HCT116 (cell line): ENCODE results near the gene ATG4B. TPM values are rescaled to one million over a fixed set of nuclear protein-coding genes. Genes with fewer than 3 reads are reported as not detected.

ENCODE experiments used
- ATAC-seq: fragments of 200-7000 bp; cut with Tn5 transposase; 2 replicates; pipeline ENCODE4 v1.9.1; 2020; ENCODE audit warnings: mild to moderate bottlenecking, moderate library complexity
- BruUV-seq: library from RNA; stranded (reverse); fragments of 400-500 nt; replicated peaks from 2 replicates; lab custom pipeline; 2021; lab: Mats Ljungman, UMichigan
- CTCF ChIA-PET: fragments of 300-600 bp; sonication (Branson Sonifier 250); formaldehyde crosslinking; loops from one replicate; lab custom pipeline; 2021; ENCODE audit warnings: antibody characterized with exemption; lab: Charles Lee
- POLR2A ChIA-PET: fragments of 300-600, 350-600 bp; sonication (Branson Sonifier 250); formaldehyde crosslinking; loops from one replicate; lab custom pipeline; 2021; ENCODE audit warnings: antibody characterized with exemption; lab: Charles Lee
- RAD21 ChIA-PET, 2 experiments: fragments of 300-600 bp; sonication (Branson Sonifier 250); formaldehyde crosslinking; loops; one replicate each; lab custom pipeline; 2023; ENCODE audit warnings: low total read pairs in 2 of 2; ENCODE audit not compliant: uncharacterized antibody in 2 of 2, unreplicated experiment in 2 of 2, low non-redundant PET in 1 of 2; lab: Charles Lee
- DNase-seq: peaks from one replicate; pipeline ENCODE4 v3.0.0-alpha.2; 2010; ENCODE audit warnings: low read depth, low spot score
- H2AFZ ChIP-seq: fragments of 200-600 bp; shearing (Covaris generic), sonication (generic); 2 replicates; pipeline ENCODE4 v1.6.1; 2017; ENCODE audit warnings: low read depth, mixed run types, mixed read lengths, antibody characterized with exemption, low read length; ENCODE audit not compliant: poor library complexity, severe bottlenecking
- H3K27ac ChIP-seq: 2 replicates; pipeline ENCODE4 v1.5.1; 2012; ENCODE audit warnings: low read depth, low read length
- H3K27me3 ChIP-seq: fragments of 200-600 bp; sonication (generic); 2 replicates; pipeline ENCODE4 v1.6.1; 2016; ENCODE audit warnings: mixed run types, low read length, mixed read lengths; ENCODE audit not compliant: insufficient read depth
- H3K36me3 ChIP-seq, 2 experiments: fragments of 200-500 bp in 1 of 2; fragments of 200-600 bp in 1 of 2; sonication (Bioruptor generic) in 1 of 2; sonication (generic) in 1 of 2; 2 replicates each; pipeline versions ENCODE4 v1.5.1 to v1.6.1; 2014 to 2016; ENCODE audit warnings: low read length in 2 of 2, inconsistent platforms in 1 of 2, mixed read lengths in 1 of 2, mixed run types in 1 of 2; ENCODE audit not compliant: insufficient read depth in 2 of 2, control insufficient read depth in 1 of 2
- H3K4me1 ChIP-seq, 2 experiments: fragments of 200-600 bp in 1 of 2; sonication (generic) in 1 of 2; 2 replicates each; pipeline versions ENCODE4 v1.5.1 to v1.6.1; 2012 to 2017; ENCODE audit warnings: low read length in 2 of 2, inconsistent platforms in 1 of 2, mild to moderate bottlenecking in 1 of 2, mixed read lengths in 1 of 2, mixed run types in 1 of 2, moderate library complexity in 1 of 2; ENCODE audit not compliant: insufficient read depth in 2 of 2, control insufficient read depth in 1 of 2
- H3K4me2 ChIP-seq: fragments of 200-600 bp; sonication (generic); 2 replicates; pipeline ENCODE4 v1.6.1; 2017; ENCODE audit warnings: mixed run types, low read length, mixed read lengths
- H3K4me3 ChIP-seq, 2 experiments: fragments of 200-600 bp in 1 of 2; sonication (generic) in 1 of 2; replicated peaks in 1 of 2; 2 replicates each; pipeline ENCODE4 v1.5.1; 2011 to 2016; ENCODE audit warnings: low read length in 2 of 2, control low read depth in 1 of 2, low read depth in 1 of 2, mild to moderate bottlenecking in 1 of 2, mixed read lengths in 1 of 2, mixed run types in 1 of 2
- H3K79me2 ChIP-seq: fragments of 200-600 bp; sonication (generic); 2 replicates; pipeline ENCODE4 v1.6.1; 2017; ENCODE audit warnings: mild to moderate bottlenecking, mixed run types, low read length, moderate library complexity, mixed read lengths; ENCODE audit not compliant: insufficient read depth
- H3K9ac ChIP-seq: fragments of 200-600 bp; sonication (generic); 2 replicates; pipeline ENCODE4 v1.6.1; 2016; ENCODE audit warnings: low read length, mixed read lengths
- H3K9me2 ChIP-seq: fragments of 200-600 bp; sonication (generic), shearing (Covaris generic); 2 replicates; pipeline ENCODE4 v1.6.1; 2017; ENCODE audit warnings: mixed run types, mild to moderate bottlenecking, moderate library complexity; ENCODE audit not compliant: insufficient read depth
- H3K9me3 ChIP-seq, 2 experiments: fragments of 200-500 bp in 1 of 2; fragments of 200-600 bp in 1 of 2; sonication (Bioruptor generic) in 1 of 2; sonication (generic) in 1 of 2; 2 replicates each; pipeline ENCODE4 v1.6.1; 2014 to 2017; ENCODE audit warnings: low read length in 2 of 2, mixed read lengths in 2 of 2, inconsistent platforms in 1 of 2, low read depth in 1 of 2, mild to moderate bottlenecking in 1 of 2, mixed run types in 1 of 2, moderate library complexity in 1 of 2; ENCODE audit not compliant: control insufficient read depth in 1 of 2, insufficient read depth in 1 of 2
- H4K20me1 ChIP-seq: fragments of 200-600 bp; sonication (generic), shearing (Covaris generic); 2 replicates; pipeline ENCODE4 v1.6.1; 2017; ENCODE audit warnings: mixed run types, mild to moderate bottlenecking, moderate library complexity; ENCODE audit not compliant: insufficient read depth
- EGR1 ChIP-seq: IDR thresholded peaks from 2 replicates; pipeline ENCODE4 v1.6.1; 2012; ENCODE audit warnings: low read depth
- ELF1 ChIP-seq: IDR thresholded peaks from 2 replicates; pipeline ENCODE4 v1.6.1; 2012; ENCODE audit warnings: low read depth, borderline replicate concordance
- EZH2 ChIP-seq: fragments of 200-600 bp; sonication (generic); IDR thresholded peaks from 2 replicates; pipeline ENCODE4 v1.6.1; 2017; ENCODE audit warnings: antibody characterized with exemption, mixed run types
- FOSL1 ChIP-seq: IDR thresholded peaks from 2 replicates; pipeline ENCODE4 v1.6.1; 2012; ENCODE audit warnings: low read depth
- JUND ChIP-seq: IDR thresholded peaks from 2 replicates; pipeline ENCODE4 v1.6.1; 2012
- POLR2A ChIP-seq: IDR thresholded peaks from 2 replicates; pipeline ENCODE4 v1.7.0; 2011; ENCODE audit warnings: borderline replicate concordance; ENCODE audit not compliant: insufficient read depth, insufficient read length; ENCODE audit errors: extremely low read depth
- RAD21 ChIP-seq: IDR thresholded peaks from 2 replicates; pipeline ENCODE4 v1.6.1; 2012; ENCODE audit warnings: low read depth, mild to moderate bottlenecking
- SRF ChIP-seq: IDR thresholded peaks from 2 replicates; pipeline ENCODE4 v1.6.1; 2012; ENCODE audit warnings: low read depth
- YY1 ChIP-seq: IDR thresholded peaks from 2 replicates; pipeline ENCODE4 v1.6.1; 2011; ENCODE audit warnings: low read length, low read depth, moderate library complexity, mild to moderate bottlenecking; ENCODE audit not compliant: insufficient replicate concordance; ENCODE audit errors: extremely low read depth
- ZBTB33 ChIP-seq: IDR thresholded peaks from 2 replicates; pipeline ENCODE4 v1.6.1; 2011; ENCODE audit warnings: mild to moderate bottlenecking, low read length, moderate library complexity; ENCODE audit not compliant: insufficient replicate concordance; ENCODE audit errors: extremely low read depth
- ZFX ChIP-seq: fragments of 450-650 bp; IDR thresholded peaks from 2 replicates; pipeline ENCODE4 v1.6.1; 2017
- ZNF274 ChIP-seq: fragments of 200-500 bp; sonication (Bioruptor generic); IDR thresholded peaks from 2 replicates; pipeline ENCODE4 v1.6.1; 2014; ENCODE audit warnings: mild to moderate bottlenecking, low read depth, low read length, inconsistent platforms
- intact Hi-C: fragments of 100-400 bp; cut with micrococcal nuclease; formaldehyde crosslinking; loops from 2 replicates; pipeline ENCODE4 v1.10.0; 2022
- total RNA-seq: library from RNA; stranded (reverse); gene quantifications from one replicate; pipeline ENCODE4 v1.2.1, GENCODE V29; 2021; ENCODE audit not compliant: unreplicated experiment
- TF ChIP-seq, protein P1 (sequence below), 3 experiments: fragments of 200-600 bp in 1 of 3; sonication (generic) in 1 of 3; IDR thresholded peaks in 2 of 3; conservative IDR thresholded peaks in 1 of 3; 2 replicates each; pipeline ENCODE4 v1.5.1; 2012 to 2017; ENCODE audit warnings: low read depth in 2 of 3, low read length in 2 of 3, antibody characterized with exemption in 1 of 3, borderline replicate concordance in 1 of 3, control low read depth in 1 of 3, mild to moderate bottlenecking in 1 of 3, mixed read lengths in 1 of 3, mixed run types in 1 of 3, moderate library complexity in 1 of 3; ENCODE audit not compliant: insufficient read depth in 1 of 3

ATG4B gene
- total RNA-seq, 1 experiment from 2014 or later, result 87.4 TPM

DNA sequence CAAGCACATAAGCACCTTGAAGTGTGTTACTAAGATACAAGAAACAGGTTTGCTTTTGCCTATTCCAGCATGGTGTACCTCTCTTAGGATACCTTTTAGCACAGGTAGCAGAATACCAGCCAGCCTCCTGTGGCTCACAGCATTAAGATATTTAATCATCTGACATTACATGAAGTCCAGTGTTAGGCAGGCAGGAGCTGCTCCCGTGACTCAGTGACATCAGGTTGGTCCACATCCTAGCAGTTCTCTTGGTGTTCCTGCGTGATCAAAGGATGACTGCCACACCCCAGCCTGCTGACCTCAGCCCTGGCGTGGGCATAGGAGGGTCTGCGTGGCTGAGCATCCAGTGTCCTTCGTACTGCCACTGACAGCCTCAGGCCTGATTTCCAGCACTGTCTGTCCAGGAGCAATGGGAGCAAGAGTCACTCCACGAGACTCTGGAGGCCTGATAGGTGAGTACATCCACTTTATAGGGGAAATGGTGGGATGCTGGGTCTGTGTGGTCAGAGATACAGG is 52.8 kb downstream of the ATG4B start:
- peaks cover 3 to 16% of the 10 kb centered on the region in 2 experiments; a peak in 3 of 4 replicates for H3K36me3 ChIP-seq
- H3K9me3 ChIP-seq, result no peaks in the 10 kb centered on the region
- no peaks in the 10 kb centered on the region for H4K20me1 ChIP-seq
- BruUV-seq, result no TSS peak
- no peak for DNase-seq
- ChIA-PET CTCF (no interaction called here), POLR2A (no interaction called here), RAD21 (no interaction called here)
- no peak for ATAC-seq
- H3K27me3 ChIP-seq, result no peaks in the 10 kb centered on the region
- H3K79me2 ChIP-seq, result peaks cover 47% of the 10 kb centered on the region
- H3K4me1 ChIP-seq, result peaks cover 8 to 23% of the 10 kb centered on the region in 2 experiments
- no peak overlapping the region for H3K4me2 ChIP-seq
- H3K9ac ChIP-seq, result no peak overlapping the region
- no peak overlapping the region for H3K4me3 ChIP-seq
- no peaks in the 10 kb centered on the region for H3K9me2 ChIP-seq
- no peak overlapping the region for H3K27ac ChIP-seq
- intact Hi-C loops, result no loop called here
- no peak overlapping the region for H2AFZ ChIP-seq
- TF ChIP-seq YY1 (no peak), EGR1 (no peak)

DNA sequence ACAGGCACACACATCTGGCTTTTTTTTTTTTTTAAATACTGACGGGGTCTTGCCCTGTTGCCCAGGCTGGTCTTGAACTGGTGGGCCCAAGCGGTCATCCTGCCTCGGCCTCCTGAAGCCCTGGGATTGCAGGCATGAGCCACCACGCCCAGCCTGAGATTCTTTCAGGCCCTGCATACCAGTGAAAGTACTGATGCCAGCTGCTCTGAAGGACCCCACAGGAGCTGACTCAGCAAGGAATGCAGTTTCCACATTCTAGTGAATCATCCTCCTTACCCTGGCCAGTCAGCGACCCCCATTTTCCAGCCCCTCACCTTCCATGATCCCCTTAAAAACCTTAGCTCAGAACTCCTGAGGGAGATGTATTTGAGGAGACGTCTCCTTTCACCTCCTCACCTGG is 55.0 kb downstream of the ATG4B start:
- intact Hi-C loops, result no loop called here
- no peaks in the 10 kb centered on the region for H3K27me3 ChIP-seq
- POLR2A ChIA-PET, result no interaction called here
- H3K9me3 ChIP-seq, result no peaks in the 10 kb centered on the region
- no peak for DNase-seq
- CTCF ChIA-PET, result no interaction called here
- H3K9me2 ChIP-seq, result no peaks in the 10 kb centered on the region
- H3K79me2 ChIP-seq, result peaks cover 28% of the 10 kb centered on the region
- RAD21 ChIA-PET, result no interaction called here
- peaks cover 5 to 16% of the 10 kb centered on the region in 2 experiments; a peak in 3 of 4 replicates for H3K36me3 ChIP-seq
- no peaks in the 10 kb centered on the region for H4K20me1 ChIP-seq
- H3K4me2 ChIP-seq, result no peak overlapping the region
- H3K27ac ChIP-seq, result no peak overlapping the region
- no TSS peak for BruUV-seq
- ATAC-seq, result no peak
- TF ChIP-seq YY1, result no peak
- no peak for TF ChIP-seq ZNF274
- no peak for TF ChIP-seq RAD21
- TF ChIP-seq ZBTB33, result no peak
- TF ChIP-seq ZFX, result no peak
- TF ChIP-seq, protein P1, sequence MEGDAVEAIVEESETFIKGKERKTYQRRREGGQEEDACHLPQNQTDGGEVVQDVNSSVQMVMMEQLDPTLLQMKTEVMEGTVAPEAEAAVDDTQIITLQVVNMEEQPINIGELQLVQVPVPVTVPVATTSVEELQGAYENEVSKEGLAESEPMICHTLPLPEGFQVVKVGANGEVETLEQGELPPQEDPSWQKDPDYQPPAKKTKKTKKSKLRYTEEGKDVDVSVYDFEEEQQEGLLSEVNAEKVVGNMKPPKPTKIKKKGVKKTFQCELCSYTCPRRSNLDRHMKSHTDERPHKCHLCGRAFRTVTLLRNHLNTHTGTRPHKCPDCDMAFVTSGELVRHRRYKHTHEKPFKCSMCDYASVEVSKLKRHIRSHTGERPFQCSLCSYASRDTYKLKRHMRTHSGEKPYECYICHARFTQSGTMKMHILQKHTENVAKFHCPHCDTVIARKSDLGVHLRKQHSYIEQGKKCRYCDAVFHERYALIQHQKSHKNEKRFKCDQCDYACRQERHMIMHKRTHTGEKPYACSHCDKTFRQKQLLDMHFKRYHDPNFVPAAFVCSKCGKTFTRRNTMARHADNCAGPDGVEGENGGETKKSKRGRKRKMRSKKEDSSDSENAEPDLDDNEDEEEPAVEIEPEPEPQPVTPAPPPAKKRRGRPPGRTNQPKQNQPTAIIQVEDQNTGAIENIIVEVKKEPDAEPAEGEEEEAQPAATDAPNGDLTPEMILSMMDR (IDR thresholded peaks at IDR 0.05 in 2 of 3, conservative IDR thresholded peaks at IDR 0.05 in 1 of 3; ENCODE audit: borderline replicate concordance in 1 of 3, insufficient read depth in 1 of 3, low read depth in 2 of 3, low read length in 2 of 3), result no peak
- TF ChIP-seq POLR2A, result no peak
- no peak for TF ChIP-seq FOSL1
- no peak for TF ChIP-seq EZH2
- TF ChIP-seq ELF1, result no peak
- TF ChIP-seq JUND, result no peak
- no peak for TF ChIP-seq SRF
- peaks cover 14 to 29% of the 10 kb centered on the region in 2 experiments for H3K4me1 ChIP-seq
- H2AFZ ChIP-seq, result no peak overlapping the region
- H3K4me3 ChIP-seq, result no peak overlapping the region
- no peak overlapping the region for H3K9ac ChIP-seq
